ENCODE data around the gene PRDM2.
A peak's percentile ranks its signal among the peaks of the same experiment; 100 is the strongest.

The PRDM2 gene

GRCh38 chr1:13731897-13732296 is 31.9 kb downstream of the PRDM2 start:
- peaks cover 20% of the 10 kb centered on the region for H3K4me1 ChIP-seq (ENCODE audit: low read length)
- no peak for DNase-seq
- peak overlapping the region; percentile 77; the same call in 1 of the 2 replicates for H2AFZ ChIP-seq (ENCODE audit: low read length)
- no peak overlapping the region for H3K9ac ChIP-seq (ENCODE audit: low read length)
- H3K27me3 ChIP-seq (replicated peaks; ENCODE audit: insufficient read depth, low read length) = no peaks in the 10 kb centered on the region
- no peaks in the 10 kb centered on the region for H3K36me3 ChIP-seq (replicated peaks; ENCODE audit: insufficient read depth, low read length)
- H3K79me2 ChIP-seq (ENCODE audit: low read length) = no peaks in the 10 kb centered on the region
- peaks cover 16% of the 10 kb centered on the region for H3F3A ChIP-seq (ENCODE audit: insufficient read depth, low read length)
- H3K27ac ChIP-seq (ENCODE audit: low read length) = peak overlapping the region; percentile 84; the same call in 1 of the 2 replicates
- H4K20me1 ChIP-seq (ENCODE audit: insufficient read depth, low read length) = no peaks in the 10 kb centered on the region
- no peak overlapping the region; the same call in 1 of the 2 replicates for H3K4me2 ChIP-seq (ENCODE audit: low read depth, low read length)
- no peak overlapping the region for H3K4me3 ChIP-seq (ENCODE audit: low read length)
- no peaks in the 10 kb centered on the region for H3K9me2 ChIP-seq (replicated peaks; ENCODE audit: insufficient read depth, low read length)
- no peaks in the 10 kb centered on the region for H3K9me3 ChIP-seq (replicated peaks; ENCODE audit: insufficient read depth, low read length)
- TF ChIP-seq, protein P1, sequence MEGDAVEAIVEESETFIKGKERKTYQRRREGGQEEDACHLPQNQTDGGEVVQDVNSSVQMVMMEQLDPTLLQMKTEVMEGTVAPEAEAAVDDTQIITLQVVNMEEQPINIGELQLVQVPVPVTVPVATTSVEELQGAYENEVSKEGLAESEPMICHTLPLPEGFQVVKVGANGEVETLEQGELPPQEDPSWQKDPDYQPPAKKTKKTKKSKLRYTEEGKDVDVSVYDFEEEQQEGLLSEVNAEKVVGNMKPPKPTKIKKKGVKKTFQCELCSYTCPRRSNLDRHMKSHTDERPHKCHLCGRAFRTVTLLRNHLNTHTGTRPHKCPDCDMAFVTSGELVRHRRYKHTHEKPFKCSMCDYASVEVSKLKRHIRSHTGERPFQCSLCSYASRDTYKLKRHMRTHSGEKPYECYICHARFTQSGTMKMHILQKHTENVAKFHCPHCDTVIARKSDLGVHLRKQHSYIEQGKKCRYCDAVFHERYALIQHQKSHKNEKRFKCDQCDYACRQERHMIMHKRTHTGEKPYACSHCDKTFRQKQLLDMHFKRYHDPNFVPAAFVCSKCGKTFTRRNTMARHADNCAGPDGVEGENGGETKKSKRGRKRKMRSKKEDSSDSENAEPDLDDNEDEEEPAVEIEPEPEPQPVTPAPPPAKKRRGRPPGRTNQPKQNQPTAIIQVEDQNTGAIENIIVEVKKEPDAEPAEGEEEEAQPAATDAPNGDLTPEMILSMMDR (IDR thresholded peaks at IDR 0.05; ENCODE audit: low read length) = no peak
- TF ChIP-seq EZH2 (optimal IDR thresholded peaks at IDR 0.05; ENCODE audit: low read depth, low read length) (no peak), EZH2phosphoT487 (IDR thresholded peaks at IDR 0.05; ENCODE audit: low read length) (no peak)

DNA sequence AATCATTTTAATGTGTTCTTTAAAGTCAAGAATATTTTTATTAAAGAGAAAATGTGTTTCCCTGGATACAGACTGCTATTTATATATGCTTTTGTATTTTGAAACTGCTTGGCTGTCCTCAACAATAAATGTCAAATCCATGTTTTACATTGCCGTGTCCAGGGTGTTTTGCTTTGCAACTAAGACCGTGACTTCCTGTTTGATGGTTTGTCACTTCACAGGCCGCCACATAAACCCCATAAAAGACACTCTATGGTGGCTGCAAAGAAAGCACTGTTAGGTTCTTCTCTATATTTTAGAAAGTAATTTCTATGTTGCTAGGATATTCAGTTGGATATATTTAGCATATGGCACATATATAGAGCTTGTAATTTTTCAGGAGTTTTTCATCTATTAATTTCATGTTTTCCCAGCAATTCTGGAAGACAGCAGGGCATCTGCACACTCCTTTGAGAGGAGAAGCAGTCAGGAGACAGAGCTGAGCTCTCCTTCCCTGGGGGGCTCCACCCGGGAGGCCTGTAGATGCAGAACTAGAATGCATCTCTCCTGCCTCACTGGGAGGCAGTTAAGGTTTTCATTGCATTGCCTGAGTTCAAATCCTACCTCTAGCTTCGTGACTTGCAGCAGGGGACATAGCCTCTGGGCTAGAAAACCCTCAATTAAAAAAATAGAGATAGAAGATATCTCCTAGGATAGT is 33.1 kb downstream of the PRDM2 start:
- TF ChIP-seq EZH2 (optimal IDR thresholded peaks at IDR 0.05; ENCODE audit: low read depth, low read length) = no peak
- TF ChIP-seq, protein P1 (IDR thresholded peaks at IDR 0.05; ENCODE audit: low read length) = no peak
- no peak for TF ChIP-seq EZH2phosphoT487 (IDR thresholded peaks at IDR 0.05; ENCODE audit: low read length)
- H3K27me3 ChIP-seq (replicated peaks; ENCODE audit: insufficient read depth, low read length) = no peaks in the 10 kb centered on the region
- peaks cover 20% of the 10 kb centered on the region for H3F3A ChIP-seq (ENCODE audit: insufficient read depth, low read length)
- no peak overlapping the region for H3K4me2 ChIP-seq (ENCODE audit: low read depth, low read length)
- H3K36me3 ChIP-seq (replicated peaks; ENCODE audit: insufficient read depth, low read length) = no peaks in the 10 kb centered on the region
- no peaks in the 10 kb centered on the region for H3K9me2 ChIP-seq (replicated peaks; ENCODE audit: insufficient read depth, low read length)
- no peaks in the 10 kb centered on the region for H3K9me3 ChIP-seq (replicated peaks; ENCODE audit: insufficient read depth, low read length)
- no peak overlapping the region for H3K4me3 ChIP-seq (ENCODE audit: low read length)
- no peaks in the 10 kb centered on the region for H3K79me2 ChIP-seq (ENCODE audit: low read length)
- H3K4me1 ChIP-seq (ENCODE audit: low read length) = peaks cover 29% of the 10 kb centered on the region
- H3K27ac ChIP-seq (ENCODE audit: low read length) = no peak overlapping the region
- DNase-seq = no peak
- no peaks in the 10 kb centered on the region for H4K20me1 ChIP-seq (ENCODE audit: insufficient read depth, low read length)
- no peak overlapping the region for H2AFZ ChIP-seq (ENCODE audit: low read length)
- H3K9ac ChIP-seq (ENCODE audit: low read length) = no peak overlapping the region

DNA sequence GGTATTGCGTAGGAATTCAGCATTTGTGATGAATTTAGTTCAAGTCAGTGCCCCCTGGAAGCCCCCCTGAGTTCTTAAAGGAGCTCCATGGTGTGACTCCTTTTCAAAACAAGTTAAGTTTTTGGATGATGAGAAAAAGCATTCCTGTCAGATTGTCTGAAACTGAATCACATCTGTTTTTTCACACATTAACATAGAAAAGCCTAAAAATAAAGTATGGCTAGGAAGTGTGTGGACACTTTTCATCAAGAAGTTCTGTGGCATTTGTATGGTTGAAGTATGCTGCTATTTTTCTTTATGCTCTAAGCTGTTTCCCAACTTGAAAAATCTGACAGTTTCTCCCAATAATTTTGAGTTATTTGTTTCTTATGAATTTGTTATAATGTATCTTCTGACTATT is 33.7 kb downstream of the PRDM2 start:
- no peak overlapping the region for H3K4me2 ChIP-seq (ENCODE audit: low read depth, low read length)
- no peaks in the 10 kb centered on the region for H4K20me1 ChIP-seq (ENCODE audit: insufficient read depth, low read length)
- peaks cover 20% of the 10 kb centered on the region for H3F3A ChIP-seq (ENCODE audit: insufficient read depth, low read length)
- no peak for DNase-seq
- no peak for TF ChIP-seq EZH2phosphoT487 (IDR thresholded peaks at IDR 0.05; ENCODE audit: low read length)
- TF ChIP-seq EZH2 (optimal IDR thresholded peaks at IDR 0.05; ENCODE audit: low read depth, low read length) = no peak
- TF ChIP-seq, protein P1 (IDR thresholded peaks at IDR 0.05; ENCODE audit: low read length) = no peak
- no peak overlapping the region for H3K4me3 ChIP-seq (ENCODE audit: low read length)
- H3K9me2 ChIP-seq (replicated peaks; ENCODE audit: insufficient read depth, low read length) = no peaks in the 10 kb centered on the region
- H3K79me2 ChIP-seq (ENCODE audit: low read length) = no peaks in the 10 kb centered on the region
- H3K36me3 ChIP-seq (replicated peaks; ENCODE audit: insufficient read depth, low read length) = no peaks in the 10 kb centered on the region
- no peaks in the 10 kb centered on the region for H3K9me3 ChIP-seq (replicated peaks; ENCODE audit: insufficient read depth, low read length)
- H3K27ac ChIP-seq (ENCODE audit: low read length) = no peak overlapping the region
- H2AFZ ChIP-seq (ENCODE audit: low read length) = no peak overlapping the region
- H3K27me3 ChIP-seq (replicated peaks; ENCODE audit: insufficient read depth, low read length) = no peaks in the 10 kb centered on the region
- no peak overlapping the region for H3K9ac ChIP-seq (ENCODE audit: low read length)
- peaks cover 29% of the 10 kb centered on the region for H3K4me1 ChIP-seq (ENCODE audit: low read length)
